Measurements from ENCODE around the gene SUMO4.
"Not testable (repeated sequence)": the region's sequence is repeated elsewhere in the genome, so short reads cannot be mapped to it uniquely, and the experiment has no call there.

SUMO4 gene

DNA sequence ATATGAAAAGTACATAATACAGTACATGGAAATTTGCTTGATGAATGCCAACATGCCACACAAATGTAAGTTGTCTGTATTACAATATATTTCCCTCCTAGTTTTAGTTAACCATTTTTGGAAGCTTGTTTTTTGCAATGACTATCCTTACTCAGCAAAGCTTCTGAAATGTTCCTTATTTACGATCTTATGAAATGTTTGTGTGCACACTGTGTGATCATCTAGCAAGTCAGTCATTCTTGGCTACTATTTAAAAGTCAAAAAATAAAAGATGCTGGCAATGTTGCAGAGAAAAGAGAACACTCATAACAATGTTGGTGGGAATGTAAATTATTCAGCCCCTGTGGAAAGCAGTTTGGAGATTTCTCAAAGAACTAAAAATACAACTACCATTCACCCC lies 33.8 kb downstream of the SUMO4 start:
- DNase-seq = no peak

DNA sequence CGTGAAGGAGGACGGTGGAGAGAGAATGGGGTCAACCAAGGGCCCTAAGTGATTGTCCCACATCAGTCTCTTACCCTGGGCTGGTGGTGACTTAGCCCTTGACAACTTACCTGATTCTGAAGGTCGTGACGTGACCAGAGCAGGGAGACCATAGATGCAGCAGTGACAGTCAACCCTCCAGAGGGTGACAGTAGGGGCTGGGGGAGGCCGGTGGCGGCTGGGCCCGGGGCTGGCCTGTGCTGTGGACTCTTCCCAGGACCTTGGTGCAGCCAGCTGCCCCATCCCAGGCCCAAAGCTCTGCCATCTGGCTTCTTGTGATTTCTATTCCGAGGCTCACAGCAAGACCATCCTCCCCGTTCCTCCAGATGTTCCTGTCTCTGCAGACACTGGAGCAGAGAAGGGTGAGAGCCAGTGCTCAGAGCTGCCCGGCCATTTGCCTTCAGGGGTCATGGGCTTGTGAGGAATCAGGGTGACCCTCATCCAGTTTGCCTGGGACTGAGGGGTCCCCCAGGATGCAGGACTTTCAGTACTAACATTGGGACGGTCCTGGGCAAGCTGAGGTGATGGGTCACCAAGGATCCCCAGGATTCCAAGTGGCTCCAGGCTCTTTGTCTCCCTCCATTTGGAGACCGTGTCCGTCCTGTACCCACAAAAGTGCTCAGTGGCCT lies 36.0 kb downstream of the SUMO4 start:
- DNase-seq = no peak

DNA sequence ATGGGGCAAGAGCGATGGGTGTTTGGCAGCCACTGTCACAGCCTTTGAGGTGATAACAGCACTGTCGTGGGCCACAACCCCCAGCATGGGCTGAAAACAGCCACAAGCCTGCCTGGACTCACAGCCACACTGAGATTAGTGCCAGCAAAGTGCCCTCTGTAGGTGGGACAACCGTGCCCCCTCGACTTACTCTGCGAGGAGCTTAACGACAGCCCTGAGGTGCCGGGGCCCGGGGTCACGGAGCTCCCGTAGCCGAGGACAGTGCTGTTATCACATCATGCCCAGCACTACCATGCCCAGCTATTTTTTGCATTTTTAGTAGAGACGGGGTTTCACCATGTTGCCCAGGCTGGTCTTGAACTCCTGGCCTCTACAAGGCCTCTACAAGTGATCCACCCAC lies 36.6 kb downstream of the SUMO4 start:
- no peak for DNase-seq

DNA sequence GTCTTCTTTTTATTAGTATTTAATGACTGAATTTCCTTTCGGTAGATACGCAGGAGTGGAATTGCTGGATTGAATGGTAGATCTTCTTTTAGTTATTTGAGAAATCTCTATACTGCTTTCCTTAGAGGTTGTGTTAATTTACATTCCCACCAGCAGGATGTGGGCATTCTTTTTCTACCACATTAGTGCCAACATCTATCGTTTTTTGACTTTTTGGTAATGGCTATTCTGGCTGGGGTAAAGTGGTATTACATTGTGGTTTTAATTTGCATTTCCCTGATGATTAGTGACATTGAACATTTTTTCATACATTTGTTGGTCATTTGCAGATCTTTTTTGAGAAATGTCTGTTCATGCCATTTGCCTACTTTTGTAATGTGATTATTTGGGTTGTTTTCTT lies 37.1 kb downstream of the SUMO4 start:
- DNase-seq = no peak

DNA sequence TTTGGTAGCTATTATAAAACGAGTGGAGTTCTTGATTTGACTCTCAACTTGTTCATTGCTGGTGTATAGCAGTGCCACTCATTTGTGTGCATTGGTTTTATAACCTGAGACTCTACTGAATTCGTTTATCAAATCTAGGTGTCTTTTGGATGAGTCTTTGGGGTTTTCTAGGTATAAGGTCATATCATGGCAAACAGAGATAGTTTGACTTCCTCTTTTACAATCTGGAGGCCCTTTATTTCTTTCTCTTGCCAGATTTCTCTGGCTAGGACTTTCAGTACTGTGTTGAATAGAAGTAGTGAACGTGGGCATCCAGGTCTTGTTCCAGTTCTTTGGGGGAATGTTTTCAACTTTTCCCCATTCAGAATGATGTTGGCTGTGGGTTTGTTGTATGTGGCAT lies 38.8 kb downstream of the SUMO4 start:
- DNase-seq = no peak

DNA sequence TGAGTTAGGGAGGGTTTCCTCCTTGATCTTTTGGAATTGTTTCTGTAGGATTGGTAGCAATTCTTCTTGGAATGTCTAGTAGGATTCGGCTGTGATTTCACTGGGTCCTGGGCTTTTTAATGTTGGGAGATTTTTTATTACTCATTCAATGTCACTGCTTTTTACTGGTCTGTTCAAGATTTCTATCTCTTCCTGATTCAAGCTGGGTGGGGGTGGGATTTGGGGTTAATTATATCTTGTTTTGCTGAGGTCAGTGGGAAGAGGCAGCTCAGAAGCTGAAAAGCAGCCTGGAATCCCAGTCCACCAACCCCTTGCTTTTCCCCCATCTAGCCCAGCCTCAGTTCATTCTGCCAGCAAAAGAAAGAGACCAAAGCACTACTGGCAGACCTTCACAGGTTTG lies 39.6 kb downstream of the SUMO4 start:
- no peak for DNase-seq

DNA sequence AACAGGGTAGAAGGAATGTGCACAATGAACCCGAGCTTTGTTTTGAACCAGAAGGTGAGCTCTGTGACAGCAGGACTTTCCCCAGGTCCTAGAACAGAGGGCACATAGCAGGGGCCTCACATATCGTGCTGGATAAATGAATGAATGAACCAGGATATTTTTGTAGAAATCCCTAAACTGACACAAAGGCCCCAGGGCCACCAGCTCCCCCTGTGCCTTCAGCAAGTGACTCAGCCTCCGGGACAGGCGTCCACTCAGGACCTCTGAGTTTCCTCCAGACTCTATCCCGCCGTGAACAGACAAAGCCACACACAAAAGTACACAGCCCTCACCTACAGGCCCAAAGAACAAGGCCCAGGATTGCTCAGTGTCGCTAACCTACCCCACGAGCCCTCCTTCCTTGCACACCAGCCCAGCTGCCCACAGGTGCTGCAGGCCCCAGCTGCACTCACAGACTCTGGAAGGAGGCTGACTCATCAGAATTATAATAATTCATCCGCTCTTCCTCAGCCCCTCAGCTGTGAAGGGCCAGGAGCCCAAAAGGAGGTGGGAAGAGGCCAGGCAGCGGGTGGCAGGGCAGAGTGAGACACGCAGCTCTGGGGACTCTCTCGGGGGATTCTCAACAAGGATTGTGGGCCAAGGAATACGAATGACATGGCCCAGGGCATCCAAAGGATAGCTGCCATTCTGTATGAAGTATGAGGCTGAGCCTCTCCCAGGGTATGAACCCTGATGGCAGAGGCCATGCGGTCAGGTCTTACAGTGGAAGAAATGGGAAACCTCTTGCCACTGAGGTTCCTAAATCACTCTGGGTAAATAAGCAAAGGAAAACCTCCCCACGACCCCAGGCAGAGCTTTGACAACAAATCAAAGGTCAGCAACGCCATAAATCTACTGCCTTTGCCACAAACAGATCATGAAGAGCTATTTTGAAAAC lies 40.9 kb downstream of the SUMO4 start:
- DNase-seq = no peak

DNA sequence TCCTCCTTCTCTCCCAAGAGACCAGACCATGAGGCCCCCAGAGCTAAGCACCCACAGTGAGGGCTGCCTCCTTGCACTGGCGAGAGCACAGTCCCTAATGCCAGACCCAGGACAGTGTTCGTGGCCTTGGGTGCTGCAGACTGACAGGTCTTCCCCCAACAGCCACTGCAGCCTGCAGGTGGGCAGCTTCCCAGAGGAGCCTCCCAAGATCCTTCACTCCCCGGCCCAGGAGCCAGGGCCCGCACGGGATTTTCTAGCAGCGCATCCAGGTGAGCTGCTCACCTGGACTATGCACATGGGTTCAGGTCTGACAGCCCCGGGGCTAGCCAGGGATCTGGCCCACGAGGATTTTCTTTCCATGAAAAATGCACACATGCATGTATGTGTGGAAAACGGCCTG lies 41.7 kb downstream of the SUMO4 start:
- DNase-seq = no peak

DNA sequence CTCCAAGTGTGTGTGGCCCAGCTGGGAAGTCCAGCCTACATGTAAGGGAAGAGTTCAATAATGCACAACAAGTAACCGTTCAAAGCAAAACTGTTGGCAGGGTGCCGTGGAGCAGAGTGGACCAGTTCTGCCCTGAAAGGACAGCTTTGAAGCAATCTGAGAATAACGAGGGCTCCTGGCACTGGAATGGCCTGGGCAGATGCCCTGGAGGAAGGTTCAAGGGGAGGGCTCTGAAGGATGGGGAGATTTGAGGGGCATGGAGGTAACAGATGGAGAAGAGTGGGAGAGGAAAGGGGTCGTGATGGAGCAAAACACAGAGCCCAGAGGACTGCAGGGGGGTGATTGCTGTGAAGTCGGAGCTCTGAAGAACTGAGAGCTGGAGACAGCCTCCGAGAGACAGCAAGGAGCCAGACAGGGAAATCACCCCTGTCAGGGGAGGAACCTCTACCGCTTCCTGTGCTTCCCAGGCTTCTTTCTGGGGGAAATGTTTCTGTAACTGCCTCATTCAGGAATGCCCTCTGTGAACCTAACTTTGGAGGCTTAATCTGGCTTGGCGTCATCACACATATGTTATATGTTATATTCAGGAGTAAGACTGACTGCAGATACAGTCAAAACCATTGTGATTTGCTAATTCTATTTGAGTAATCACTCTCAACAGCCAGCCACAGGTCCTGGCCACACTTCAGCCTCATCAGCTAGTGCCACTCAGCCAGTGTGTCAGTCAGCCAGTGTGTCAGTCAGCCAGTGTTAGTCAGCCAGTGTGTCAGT lies 43.5 kb downstream of the SUMO4 start:
- DNase-seq = no peak

DNA sequence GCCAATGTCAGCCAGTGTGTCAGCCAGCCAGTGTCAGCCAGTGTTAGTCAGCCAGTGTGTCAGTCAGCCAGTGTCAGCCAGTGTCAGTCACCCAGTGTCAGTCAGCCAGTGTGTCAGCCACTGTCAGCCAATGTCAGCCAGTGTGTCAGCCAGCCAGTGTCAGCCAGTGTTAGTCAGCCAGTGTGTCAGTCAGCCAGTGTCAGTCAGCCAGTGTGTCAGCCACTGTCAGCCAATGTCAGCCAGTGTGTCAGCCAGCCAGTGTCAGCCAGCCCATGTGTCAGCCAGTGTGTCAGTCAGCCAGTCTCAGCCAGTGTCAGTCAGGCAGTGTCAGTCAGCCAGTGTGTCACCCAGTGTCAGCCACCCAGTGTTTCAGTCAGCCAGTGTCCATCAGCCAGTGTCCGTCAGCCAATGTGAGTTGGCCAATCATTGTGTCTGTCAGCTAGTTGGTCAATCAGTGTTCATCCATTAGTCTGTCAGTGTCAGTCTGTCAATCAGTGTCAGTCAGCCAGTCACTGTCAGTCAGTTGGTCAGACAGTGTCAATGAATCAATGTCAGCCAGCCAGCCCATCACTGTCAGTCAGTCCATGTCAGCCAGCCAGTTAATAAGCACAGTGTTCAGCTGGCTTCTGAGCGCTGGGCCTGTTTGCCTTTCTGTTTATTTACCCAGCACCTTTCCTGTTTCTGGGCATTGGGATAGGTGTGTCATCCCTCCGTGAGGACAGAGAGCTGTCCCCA lies 44.5 kb downstream of the SUMO4 start:
- DNase-seq = not testable (repeated sequence)

DNA sequence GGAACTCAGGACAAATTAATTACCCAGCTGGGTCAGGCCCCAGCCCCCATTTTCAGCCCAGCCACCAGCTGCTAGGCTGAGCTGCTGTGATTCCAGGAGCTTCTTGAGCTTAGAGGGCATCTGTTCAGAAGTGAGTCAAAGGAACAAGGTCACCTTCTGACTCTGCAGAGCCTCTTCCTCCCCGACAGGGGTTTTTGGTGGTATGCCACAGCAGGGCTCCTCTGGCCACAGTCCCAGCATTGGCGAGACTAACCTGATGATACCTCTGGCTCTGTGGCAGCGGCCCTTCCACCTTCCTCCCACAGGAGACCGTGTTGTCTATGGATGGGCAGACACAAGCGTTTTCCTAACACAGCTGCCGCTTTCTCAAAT lies 45.0 kb downstream of the SUMO4 start:
- no peak for DNase-seq

DNA sequence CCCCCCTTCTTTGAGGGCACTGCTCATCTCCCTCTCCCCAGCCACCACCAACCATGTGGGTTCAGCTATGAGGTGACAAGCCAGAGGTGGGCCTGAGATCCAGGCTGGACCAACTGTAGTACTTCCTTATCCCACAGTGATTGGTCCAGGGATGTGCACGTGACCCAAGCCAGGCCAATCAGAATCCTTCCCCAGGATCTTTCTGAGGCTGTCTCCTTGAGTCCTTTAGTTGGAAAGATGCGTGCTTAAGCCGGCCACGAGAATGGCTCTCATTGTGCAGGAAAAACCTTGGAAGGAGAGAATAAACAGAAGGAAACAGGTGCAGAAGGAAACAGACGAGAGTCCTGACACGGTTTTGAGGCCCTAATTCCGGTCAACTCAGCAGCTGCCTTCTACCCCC lies 45.5 kb downstream of the SUMO4 start:
- DNase-seq = no peak

DNA sequence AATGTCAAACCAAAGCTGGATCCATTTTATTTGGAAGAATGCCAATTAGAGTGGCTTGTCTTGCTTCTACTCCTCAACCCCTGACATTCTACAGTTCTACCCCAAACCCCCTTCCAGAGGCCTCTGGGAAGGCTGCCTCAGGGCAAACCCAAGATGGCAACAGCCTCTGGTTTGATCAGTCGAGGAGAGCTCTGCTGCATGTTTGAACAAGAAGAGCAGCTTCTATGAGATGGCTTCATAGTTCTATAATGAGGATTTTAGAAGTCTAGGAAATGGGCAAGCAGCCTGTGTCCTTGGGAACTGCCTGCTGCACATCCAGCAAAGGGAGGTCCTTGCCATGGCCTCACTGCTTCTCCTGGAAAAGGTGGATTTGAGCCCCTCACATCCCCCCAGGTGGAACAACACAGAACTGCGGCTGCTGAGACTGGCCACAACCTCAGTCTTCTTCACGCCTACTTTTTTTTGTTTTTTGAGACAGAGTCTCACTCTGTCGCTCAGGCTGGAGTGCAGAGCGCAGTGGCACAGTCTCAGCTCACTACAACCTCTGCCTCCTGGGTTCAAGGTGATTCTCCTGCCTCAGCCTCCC lies 46.8 kb downstream of the SUMO4 start:
- DNase-seq = no peak

DNA sequence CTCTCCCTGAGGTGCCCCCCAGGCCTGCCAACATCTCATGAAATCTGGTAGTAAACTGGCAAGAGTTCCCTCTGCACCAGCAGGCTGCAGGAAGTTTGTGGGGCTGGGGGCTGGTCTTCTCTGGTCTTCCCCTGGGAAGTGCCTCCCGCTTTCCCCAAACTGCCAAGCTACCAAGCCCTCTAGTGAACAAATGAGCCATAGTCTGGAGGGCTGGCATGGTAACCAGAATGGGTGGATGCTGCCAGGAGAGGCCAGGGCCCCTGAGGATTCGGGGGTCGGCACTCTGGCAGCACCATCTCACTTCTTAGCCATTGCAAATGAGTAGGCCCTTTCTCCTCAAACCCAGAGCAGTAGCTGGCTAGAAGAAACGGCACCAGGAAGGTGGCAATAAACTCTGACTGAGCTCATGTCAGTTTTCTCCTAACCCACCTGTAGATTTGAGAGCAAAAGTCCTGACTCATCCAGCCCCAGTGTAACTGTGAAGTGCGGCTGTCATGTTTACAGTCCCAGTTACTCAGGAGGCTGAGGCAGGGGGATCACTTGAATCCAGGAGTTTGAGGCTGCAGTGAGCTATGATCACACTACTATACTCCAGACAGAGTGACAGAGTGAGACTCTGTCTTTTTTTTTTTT lies 48.9 kb downstream of the SUMO4 start:
- no peak for DNase-seq

DNA sequence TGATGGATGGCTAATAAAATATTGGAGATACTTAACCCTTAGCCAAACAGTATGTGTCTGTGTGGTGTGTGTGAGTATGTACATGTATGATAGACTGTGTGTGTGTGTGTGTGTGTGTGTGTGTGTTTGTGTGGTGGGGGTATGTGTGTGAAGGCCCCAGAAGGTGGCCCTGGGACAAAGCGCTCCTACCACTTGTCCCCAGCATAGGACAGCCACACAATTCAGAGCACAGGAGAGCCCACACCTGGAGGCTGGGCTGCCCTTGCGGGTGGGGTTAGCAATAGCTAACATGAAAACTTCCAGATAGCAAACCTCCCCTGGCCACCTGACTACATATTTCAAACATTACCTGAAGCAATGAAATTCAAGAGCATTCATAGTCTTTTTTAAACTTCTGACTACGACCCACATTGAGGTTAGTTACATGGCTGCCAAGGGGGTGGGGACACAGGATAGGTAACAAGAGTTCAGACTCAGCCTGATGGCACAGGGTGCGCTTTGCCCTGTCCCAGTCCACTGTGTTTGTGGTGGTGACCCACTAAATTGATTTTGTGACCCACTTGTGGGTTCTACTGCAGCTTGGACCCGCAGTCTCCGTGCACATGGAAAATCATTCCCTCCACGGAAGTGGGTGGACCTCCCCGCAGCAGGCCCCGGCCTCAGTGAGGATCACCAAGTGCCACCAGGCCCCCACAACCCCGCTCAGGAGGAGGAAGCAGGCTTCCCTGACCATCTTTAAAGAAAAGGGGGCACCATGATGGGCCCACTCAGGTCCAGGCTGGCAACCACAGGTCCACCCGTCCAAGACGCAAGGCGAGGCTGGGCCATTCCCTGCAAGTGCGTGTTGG lies 50.0 kb downstream of the SUMO4 start:
- no peak for DNase-seq

Measured in DMS79 (cell line).